Coronary artery (tissue), 2 donors: ENCODE results near the gene SLC34A3.

Experiments
- DNase-seq: peaks from one replicate; pipeline ENCODE4 v3.0.0-alpha.2; 2017; ENCODE audit warnings: low spot score
- H3K27ac ChIP-seq, 2 donors: fragments of 200-600 bp; sonication (generic); one replicate each; pipeline ENCODE4 v1.5.1; 2016 to 2019
- H3K4me3 ChIP-seq: fragments of 200-600 bp; sonication (generic); 2 replicates; pipeline ENCODE4 v1.5.1; 2016; ENCODE audit warnings: mild to moderate bottlenecking, moderate library complexity
- TF ChIP-seq, protein P1 (sequence below): fragments of 200-600 bp; sonication (generic); IDR thresholded peaks from one replicate; pipeline ENCODE4 v1.5.1; 2019; ENCODE audit warnings: antibody characterized with exemption

Gene SLC34A3

DNA sequence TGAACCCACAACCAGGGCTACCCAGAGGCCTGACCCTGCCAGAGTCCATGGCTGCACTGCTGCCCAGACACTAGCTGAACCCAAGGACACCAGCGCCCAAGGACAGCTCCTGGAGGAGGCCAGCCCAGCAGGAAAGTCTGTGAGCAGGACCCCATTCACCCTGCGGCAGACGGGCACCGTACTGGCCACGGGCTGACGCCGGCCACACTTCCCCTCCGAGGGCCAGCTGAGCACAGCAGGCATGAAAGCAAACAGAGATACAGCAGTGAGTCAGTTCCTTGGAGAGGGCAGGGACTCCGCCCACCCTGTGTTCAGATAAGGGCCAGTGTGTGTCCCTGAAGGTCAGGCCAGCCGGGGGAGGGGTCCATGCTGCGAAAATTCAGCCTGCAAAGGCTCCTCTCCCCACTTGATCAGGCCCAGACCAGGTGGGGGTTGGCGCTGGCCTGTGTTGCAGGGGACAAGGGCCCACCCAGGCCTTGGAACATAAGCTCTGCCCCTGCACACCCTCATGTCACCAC lies 11.9 kb upstream of the SLC34A3 start:
- TF ChIP-seq, protein P1, sequence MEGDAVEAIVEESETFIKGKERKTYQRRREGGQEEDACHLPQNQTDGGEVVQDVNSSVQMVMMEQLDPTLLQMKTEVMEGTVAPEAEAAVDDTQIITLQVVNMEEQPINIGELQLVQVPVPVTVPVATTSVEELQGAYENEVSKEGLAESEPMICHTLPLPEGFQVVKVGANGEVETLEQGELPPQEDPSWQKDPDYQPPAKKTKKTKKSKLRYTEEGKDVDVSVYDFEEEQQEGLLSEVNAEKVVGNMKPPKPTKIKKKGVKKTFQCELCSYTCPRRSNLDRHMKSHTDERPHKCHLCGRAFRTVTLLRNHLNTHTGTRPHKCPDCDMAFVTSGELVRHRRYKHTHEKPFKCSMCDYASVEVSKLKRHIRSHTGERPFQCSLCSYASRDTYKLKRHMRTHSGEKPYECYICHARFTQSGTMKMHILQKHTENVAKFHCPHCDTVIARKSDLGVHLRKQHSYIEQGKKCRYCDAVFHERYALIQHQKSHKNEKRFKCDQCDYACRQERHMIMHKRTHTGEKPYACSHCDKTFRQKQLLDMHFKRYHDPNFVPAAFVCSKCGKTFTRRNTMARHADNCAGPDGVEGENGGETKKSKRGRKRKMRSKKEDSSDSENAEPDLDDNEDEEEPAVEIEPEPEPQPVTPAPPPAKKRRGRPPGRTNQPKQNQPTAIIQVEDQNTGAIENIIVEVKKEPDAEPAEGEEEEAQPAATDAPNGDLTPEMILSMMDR: no peak
- Histone ChIP-seq H3K27ac (no peak overlapping the region), H3K4me3 (no peak overlapping the region)

DNA sequence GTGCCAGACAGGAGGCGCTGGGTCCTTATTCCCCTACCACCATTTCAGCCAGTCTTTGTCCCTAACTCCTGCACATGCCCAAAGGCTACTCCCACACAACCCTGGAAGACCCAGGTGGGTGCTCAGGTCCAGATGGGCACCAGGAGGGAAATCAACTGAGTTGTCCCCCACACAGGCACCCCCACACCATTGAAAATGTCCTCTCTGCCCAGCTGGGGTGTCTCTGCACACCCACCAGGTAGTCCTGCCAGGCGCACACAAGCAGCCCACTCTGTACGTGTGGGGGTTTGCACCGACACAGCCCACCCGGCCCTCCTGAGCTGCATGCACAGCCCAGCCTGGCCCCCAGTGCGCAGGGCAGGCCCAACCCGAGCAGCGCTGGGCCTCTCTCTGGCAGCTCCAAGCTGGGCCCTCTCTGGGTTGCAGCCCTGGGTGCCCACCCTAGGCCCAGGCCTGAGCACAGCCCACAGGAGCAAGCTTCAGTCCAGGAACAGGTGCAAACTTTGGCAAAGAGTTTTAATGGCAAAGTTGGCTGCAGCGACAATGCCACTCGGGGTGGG lies 10.9 kb upstream of the SLC34A3 start:
- DNase-seq: no peak
- TF ChIP-seq, protein P1: no peak
- H3K27ac ChIP-seq: no peak overlapping the region
- no peak overlapping the region for H3K4me3 ChIP-seq

More for the DNA sequence above, 11.9 kb upstream of the SLC34A3 start:
- no peak for DNase-seq

DNA sequence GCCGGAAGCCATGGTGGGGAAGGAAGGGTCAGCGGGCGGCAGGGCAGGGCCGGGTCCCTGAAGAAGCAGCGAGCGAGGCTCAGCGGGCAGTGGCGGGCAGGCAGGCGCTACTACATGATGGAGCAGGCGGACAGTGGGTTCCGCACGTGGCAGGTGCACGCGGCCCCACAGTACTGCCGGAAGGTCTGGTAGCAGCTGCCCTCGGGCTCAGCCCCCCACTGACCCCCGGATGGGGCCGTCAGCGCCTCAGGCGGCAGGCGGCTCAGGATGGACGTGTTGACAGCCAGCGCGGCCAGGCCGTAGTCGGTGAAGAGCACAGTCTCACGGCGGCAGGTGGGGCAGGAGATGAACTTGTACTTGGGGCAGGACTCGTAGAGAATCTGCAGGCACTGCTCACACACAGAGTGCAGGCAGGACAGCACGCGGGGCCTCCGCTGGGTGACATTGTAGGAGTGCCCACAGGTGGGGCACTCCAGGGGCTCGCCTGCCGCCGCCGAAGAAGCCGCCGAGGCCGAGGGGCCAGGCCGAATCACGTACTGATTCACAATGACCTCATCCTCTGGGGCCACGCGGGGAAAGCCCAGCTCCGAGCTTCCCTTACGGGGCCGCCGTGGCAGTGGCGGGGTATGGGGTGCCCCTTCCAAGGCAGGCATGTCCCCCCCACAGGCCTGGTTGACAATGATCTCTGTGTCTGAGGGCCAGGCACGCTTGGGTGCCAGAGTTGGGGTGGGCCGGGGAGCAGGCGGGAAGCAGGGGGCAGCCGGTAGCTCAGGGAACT lies 10.2 kb upstream of the SLC34A3 start:
- DNase-seq: no peak
- TF ChIP-seq, protein P1: no peak
- H3K4me3 ChIP-seq: no peak overlapping the region
- H3K27ac ChIP-seq: no peak overlapping the region

DNA sequence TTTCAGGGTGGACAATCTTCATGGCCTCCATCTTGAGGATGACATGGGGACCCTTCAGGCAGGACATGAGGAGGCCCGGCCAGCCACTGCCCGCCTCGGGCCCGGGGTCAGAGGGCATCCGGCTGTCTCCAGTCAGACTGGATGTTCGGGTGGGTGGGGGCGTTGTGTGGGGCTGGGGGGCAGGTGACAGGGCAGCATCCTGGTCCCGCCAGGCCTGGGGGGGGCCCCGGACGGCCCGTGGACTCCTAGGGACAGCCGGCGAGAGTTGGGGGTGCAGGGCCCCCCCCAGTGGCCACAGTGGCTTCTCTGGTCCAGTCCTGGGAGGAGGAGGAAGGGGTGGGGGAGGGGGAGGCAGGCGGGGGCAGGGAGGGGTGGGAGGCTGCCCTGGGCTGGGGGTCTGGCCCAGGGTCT lies 9.6 kb upstream of the SLC34A3 start:
- TF ChIP-seq, protein P1: no peak
- no peak overlapping the region for H3K27ac ChIP-seq
- peak overlapping the region; percentile 87 for H3K4me3 ChIP-seq
- no peak for DNase-seq

DNA sequence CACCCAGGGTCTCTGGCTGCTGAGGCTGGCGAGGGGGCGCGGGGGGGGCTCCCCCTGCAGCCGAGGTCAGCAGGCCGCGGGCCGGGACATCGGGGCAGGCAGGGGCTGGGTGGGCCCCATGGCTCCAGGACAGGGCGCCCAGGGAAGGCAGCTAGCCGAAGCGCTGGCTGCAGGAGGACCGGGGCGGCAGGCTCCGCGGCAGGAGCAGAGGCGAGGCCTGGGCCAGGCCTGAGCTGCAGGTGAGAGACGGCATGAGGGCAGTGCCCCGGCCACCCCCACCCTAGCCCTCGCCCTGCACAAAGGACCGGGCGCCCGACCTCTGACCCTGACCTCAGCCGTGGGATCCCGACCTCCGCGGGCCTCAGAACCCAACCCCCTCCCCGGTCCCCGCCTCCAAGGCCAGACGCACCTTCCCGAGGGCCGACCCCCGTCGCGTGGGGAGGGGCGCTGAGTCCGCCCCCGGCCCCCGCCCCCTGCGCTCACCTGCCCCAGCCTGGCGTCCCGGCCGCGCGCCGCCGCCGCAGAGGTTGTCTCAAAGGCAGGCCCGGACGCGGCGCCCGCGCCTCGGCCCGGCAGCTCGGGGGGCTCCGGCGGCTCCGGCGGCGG lies 9.1 kb upstream of the SLC34A3 start:
- no peak for DNase-seq
- Histone ChIP-seq H3K27ac (peak overlapping the region in 1 of 2 donors; percentile 97), H3K4me3 (peak overlapping the region; percentile 87)
- TF ChIP-seq, protein P1: no peak

DNA sequence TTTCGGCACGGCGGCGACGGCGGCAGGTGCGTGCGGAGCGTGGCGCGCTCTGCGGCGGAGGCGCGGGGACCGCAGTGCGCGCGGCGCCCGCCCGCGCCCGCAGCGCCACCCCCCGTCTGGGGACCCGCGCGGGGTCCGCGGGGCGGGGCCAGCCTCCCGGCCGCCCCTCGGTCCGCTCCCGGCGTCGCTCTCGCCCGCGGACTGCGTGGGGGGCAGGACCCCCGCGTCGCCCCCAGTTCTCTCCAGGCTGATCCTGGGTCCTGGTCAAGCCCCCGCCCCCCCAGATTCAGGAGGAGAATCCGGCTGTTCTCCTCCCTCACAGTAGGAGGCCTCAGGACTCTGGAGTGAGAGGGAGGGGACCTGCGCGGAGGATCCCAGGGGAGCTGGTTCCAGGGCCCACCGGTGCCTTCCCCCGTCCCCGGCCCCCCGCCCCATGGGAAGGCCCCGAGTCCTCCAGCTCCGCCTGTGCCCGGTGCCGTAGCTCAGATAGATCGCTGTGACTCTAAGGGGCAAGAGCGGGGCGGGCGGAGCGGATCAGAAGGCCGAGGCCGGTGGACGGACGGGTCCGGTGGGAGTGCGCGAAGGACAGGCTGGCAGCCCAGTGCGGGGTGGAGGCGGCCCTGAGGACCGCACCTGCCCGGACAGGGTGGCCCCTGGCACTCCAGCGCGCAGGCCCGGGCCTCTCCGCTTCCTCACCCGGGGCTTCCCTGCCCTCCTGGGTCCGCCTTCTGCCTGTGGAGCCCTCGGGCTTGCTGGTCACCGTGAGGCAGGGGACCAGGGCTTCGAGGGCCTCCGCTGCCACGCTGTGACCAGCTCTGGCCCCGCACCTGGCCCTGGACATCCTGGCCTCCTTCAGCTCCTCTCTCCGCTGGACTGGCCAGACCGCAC lies 8.3 kb upstream of the SLC34A3 start, which contains the start of gene RNF208:
TSS of gene RNF208 (minus strand) at position 51 of the 888 bp plus-strand sequence. CDS start 1,028 bp downstream, outside the sequence.
- H3K4me3 ChIP-seq: peak within 1 kb of the TSS; percentile 87
- TF ChIP-seq, protein P1: no peak
- peak within 1 kb of the TSS; percentile 71 to 97 for H3K27ac ChIP-seq
- DNase-seq: no peak
